Measurements from ENCODE around the gene ARHGAP8.

GRCh38 chr22:44876921-44877320, 124.5 kb downstream of the ARHGAP8 start:
- TF ChIP-seq POLR2A (IDR thresholded peaks at IDR 0.05; ENCODE audit: low read depth, low read length), result no peak
- TF ChIP-seq POLR2AphosphoS5 (IDR thresholded peaks at IDR 0.05; ENCODE audit: low read depth, low read length), result no peak
- TF ChIP-seq TAF1 (IDR thresholded peaks at IDR 0.05; ENCODE audit: borderline replicate concordance, low read depth, low read length), result no peak

Measured in GM12892 (cell line).